Ovary (tissue), 9 donors: ENCODE results near the gene ST3GAL5. TPM values are rescaled to one million over a fixed set of nuclear protein-coding genes. Genes with fewer than 3 reads are reported as not detected.

Experiments
- DNase-seq, 5 donors: peaks; one replicate each; pipeline ENCODE4 v3.0.0-alpha.2; 2019 to 2020
- H3K27ac ChIP-seq, 2 donors: fragments of 200-600 bp; one replicate each; pipeline versions ENCODE4 v1.5.1 to v1.8.0; 2019 to 2022
- H3K27me3 ChIP-seq: fragments of 200-600 bp; one replicate; pipeline ENCODE4 v1.8.0; 2022
- H3K36me3 ChIP-seq: fragments of 200-600 bp; sonication (generic); one replicate; pipeline ENCODE4 v1.5.1; 2019
- H3K4me1 ChIP-seq: one replicate; pipeline ENCODE4 v1.8.1; 2013; ENCODE audit warnings: mild to moderate bottlenecking, moderate library complexity; ENCODE audit not compliant: insufficient read depth
- H3K4me3 ChIP-seq: fragments of 200-600 bp; sonication (generic); one replicate; pipeline ENCODE4 v1.5.1; 2017
- H3K9me3 ChIP-seq, 2 donors: fragments of 200-600 bp in 1 of 2; sonication (generic) in 1 of 2; one replicate each; pipeline versions ENCODE4 v1.5.1 to v1.8.1; 2013 to 2019; ENCODE audit warnings: mild to moderate bottlenecking in 1 of 2, moderate library complexity in 1 of 2
- CTCF ChIP-seq, 3 donors: fragments of 450-650 bp in 2 of 3; fragments of 200-600 bp in 1 of 3; IDR thresholded peaks; one replicate each; pipeline versions ENCODE4 v1.5.1 to v1.8.0; 2016 to 2022; ENCODE audit warnings: antibody characterized with exemption in 3 of 3, mild to moderate bottlenecking in 1 of 3
- EP300 ChIP-seq: sonication (generic); formaldehyde crosslinking; IDR thresholded peaks from one replicate; pipeline ENCODE4 v1.6.1; 2017; ENCODE audit warnings: antibody characterized with exemption
- POLR2A ChIP-seq: fragments of 450-650 bp; IDR thresholded peaks from one replicate; pipeline ENCODE4 v1.6.1; 2017; ENCODE audit warnings: antibody characterized with exemption, mild to moderate bottlenecking, moderate library complexity
- WGBS, 3 donors: extraction: QIAGEN DNeasy Blood & Tissue Kit in 1 of 3; methylation state at CpG; one replicate each; pipeline versions ENCODE4 v1.1.5 to v1.1.7; 2013 to 2017; 5-methylcytosine and 5-hydroxymethylcytosine counted together
- intact Hi-C, 4 donors: fragments of 100-400 bp; cut with DNase I; formaldehyde crosslinking; loops; one replicate each; pipeline versions ENCODE4 v1.11.0 to v1.15.1; 2022 to 2023
- polyA plus RNA-seq, 2 donors: library from polyadenylated mRNA; stranded (reverse); fragments of 200-250 nt in 1 of 2; fragments of 350-450 nt in 1 of 2; fragmentation: Illumina TruSeq in 1 of 2; extraction: RNeasy Lipid Tissue Mini Kit (QIAGEN cat#74804) in 1 of 2; gene quantifications; one replicate each; pipeline ENCODE4 v1.2.3, GENCODE V29; 2013 to 2014
- total RNA-seq, 7 donors: library from RNA; depleted of rRNA in 2 of 7; stranded (reverse); fragments of >200 nt in 2 of 7; fragmentation: NEBNext Ultra II Directional in 3 of 7; extraction: Animal tissue kit (Norgen Biotek cat#: 25700) in 3 of 7; gene quantifications; one replicate each; pipeline versions ENCODE4 v1.1.0 to v1.2.4, GENCODE V29; 2016 to 2023
- donor health status: DM: no; HTN: no; CAD: no; lungs with moderate emphysema.
- donor health status: DM: no; HTN: no; CAD: no.
- donor health status: Bipolar disorder and iron deficiency.
- donor health status: DM: yes; HTN: yes; CAD: no.
- donor health status: DM: no; HTN: no; CAD: no.
- donor health status: DM: yes; HTN: yes; CAD: no.

The ST3GAL5 gene
- total and polyA plus RNA-seq, 9 donors = 11.6 to 52.7 (median 22.2) TPM

- no peaks in the 10 kb centered on the region for H3K36me3 ChIP-seq
- peaks cover 19% of the 10 kb centered on the region for H3K4me1 ChIP-seq
- TF ChIP-seq CTCF (IDR thresholded peaks at IDR 0.05) (no peak), EP300 (no peak), POLR2A (no peak)
- H3K9me3 ChIP-seq = no peaks in the 10 kb centered on the region
- H3K27ac ChIP-seq = no peak overlapping the region
- no peaks in the 10 kb centered on the region for H3K27me3 ChIP-seq
- 94 to 98% (median 95%) methylated on average over 2 of the region's 2 CpGs for WGBS, 3 donors
- no peak overlapping the region for H3K4me3 ChIP-seq
- intact Hi-C loops = no loop called here
- DNase-seq = no peak
Observed at GRCh38 chr2:85925216-85925671, 36.5 kb upstream of the ST3GAL5 start.

GRCh38 chr2:85924522-85924921 is 35.7 kb upstream of the ST3GAL5 start:
- Histone ChIP-seq H3K9me3 (no peaks in the 10 kb centered on the region), H3K27me3 (no peaks in the 10 kb centered on the region), H3K4me3 (no peak overlapping the region), H3K36me3 (no peaks in the 10 kb centered on the region), H3K27ac (peak overlapping the region in 1 of 2 donors; percentile 39), H3K4me1 (peaks cover 17% of the 10 kb centered on the region)
- 17 to 25% (median 20%) methylated on average over 4 of the region's 4 CpGs for WGBS, 3 donors
- intact Hi-C loops = no loop called here
- TF ChIP-seq POLR2A = no peak
- TF ChIP-seq CTCF (IDR thresholded peaks at IDR 0.05) = no peak
- TF ChIP-seq EP300 = peak; percentile 58
- DNase-seq = peak; percentile 37 to 75 (median 71)

- Histone ChIP-seq H3K27ac (no peak overlapping the region), H3K4me1 (peaks cover 15% of the 10 kb centered on the region), H3K4me3 (no peak overlapping the region), H3K27me3 (no peaks in the 10 kb centered on the region), H3K36me3 (no peaks in the 10 kb centered on the region), H3K9me3 (no peaks in the 10 kb centered on the region)
- intact Hi-C loops = no loop called here
- no peak for DNase-seq
- 29 to 48% (median 37%) methylated on average over 3 of the region's 3 CpGs for WGBS, 3 donors
- TF ChIP-seq CTCF (IDR thresholded peaks at IDR 0.05) = no peak
- TF ChIP-seq POLR2A = no peak
- TF ChIP-seq EP300 = no peak
Observed at GRCh38 chr2:85922199-85922598, 33.4 kb upstream of the ST3GAL5 start.

GRCh38 chr2:85921659-85922058 is 32.9 kb upstream of the ST3GAL5 start:
- no peak overlapping the region for H3K4me3 ChIP-seq
- intact Hi-C loops = no loop called here
- H3K27me3 ChIP-seq = no peaks in the 10 kb centered on the region
- TF ChIP-seq POLR2A = no peak
- TF ChIP-seq CTCF (IDR thresholded peaks at IDR 0.05) = no peak
- no peak for TF ChIP-seq EP300
- no peak overlapping the region for H3K27ac ChIP-seq
- H3K4me1 ChIP-seq = peaks cover 15% of the 10 kb centered on the region
- H3K9me3 ChIP-seq = no peaks in the 10 kb centered on the region
- DNase-seq = no peak
- WGBS, 3 donors = 25 to 42% (median 33%) methylated on average over 5 of the region's 5 CpGs
- no peaks in the 10 kb centered on the region for H3K36me3 ChIP-seq
